ENCODE data around the gene CD276.

Gene CD276

DNA sequence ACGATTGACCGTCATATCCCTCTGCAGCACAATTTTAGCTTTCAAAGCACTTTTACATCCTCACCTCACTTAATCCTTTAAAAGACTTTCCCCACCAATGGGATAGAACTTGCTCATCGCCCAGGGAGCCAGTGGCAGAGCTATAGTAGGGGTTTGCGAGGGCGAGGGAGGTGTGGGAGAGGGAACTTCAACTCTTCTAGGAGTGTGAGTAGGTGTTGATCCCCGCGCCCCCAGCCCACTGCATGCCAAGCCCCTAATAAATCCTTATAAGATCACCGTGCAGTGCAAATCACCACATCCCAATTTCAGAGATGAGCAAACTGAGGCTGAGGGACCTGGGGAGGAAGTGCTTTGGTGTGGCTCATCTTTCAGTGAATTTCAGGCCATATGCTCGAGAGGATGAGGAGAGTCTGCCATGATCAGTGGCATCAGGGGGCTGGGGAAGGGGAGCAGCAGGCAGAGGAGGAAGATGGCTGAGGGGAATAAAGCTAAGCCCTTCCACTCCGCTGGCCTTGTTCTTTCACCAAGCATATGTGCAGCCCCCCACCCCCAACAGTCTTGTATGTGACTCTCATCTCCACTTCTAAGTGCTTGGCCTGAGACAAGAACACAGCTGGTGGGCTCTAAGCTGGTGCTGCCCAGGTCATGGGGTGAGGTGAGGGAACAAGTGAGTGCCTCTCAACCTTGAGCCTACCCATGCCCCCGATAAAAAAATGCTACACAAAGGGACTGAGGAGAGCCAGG, 63.8 kb downstream of the CD276 start:
- Histone ChIP-seq H3K9me3 (ENCODE audit: insufficient read depth, low read length) (no peaks in the 10 kb centered on the region), H2AFZ (ENCODE audit: low read depth, low read length, severe bottlenecking) (no peak overlapping the region), H3K27me3 (ENCODE audit: low read length) (no peaks in the 10 kb centered on the region), H3K9ac (ENCODE audit: low read length) (no peak overlapping the region), H3K79me2 (ENCODE audit: insufficient read depth, low read length) (no peaks in the 10 kb centered on the region), H3K9me2 (replicated peaks; ENCODE audit: insufficient read depth, low read length) (no peaks in the 10 kb centered on the region), H3K4me2 (ENCODE audit: low read depth, low read length, poor library complexity, severe bottlenecking) (no peak overlapping the region), H3K4me3 (ENCODE audit: insufficient read depth, low read length, poor library complexity, severe bottlenecking) (no peak overlapping the region), H4K20me1 (ENCODE audit: low read depth, low read length) (no peaks in the 10 kb centered on the region), H3K36me3 (ENCODE audit: low read length) (no peaks in the 10 kb centered on the region), H3K27ac (ENCODE audit: low read depth, low read length) (no peak overlapping the region), H3F3A (ENCODE audit: insufficient read depth) (no peaks in the 10 kb centered on the region)
- TF ChIP-seq EZH2phosphoT487 (conservative IDR thresholded peaks at IDR 0.05; ENCODE audit: low read length), result no peak
- TF ChIP-seq, protein P1, sequence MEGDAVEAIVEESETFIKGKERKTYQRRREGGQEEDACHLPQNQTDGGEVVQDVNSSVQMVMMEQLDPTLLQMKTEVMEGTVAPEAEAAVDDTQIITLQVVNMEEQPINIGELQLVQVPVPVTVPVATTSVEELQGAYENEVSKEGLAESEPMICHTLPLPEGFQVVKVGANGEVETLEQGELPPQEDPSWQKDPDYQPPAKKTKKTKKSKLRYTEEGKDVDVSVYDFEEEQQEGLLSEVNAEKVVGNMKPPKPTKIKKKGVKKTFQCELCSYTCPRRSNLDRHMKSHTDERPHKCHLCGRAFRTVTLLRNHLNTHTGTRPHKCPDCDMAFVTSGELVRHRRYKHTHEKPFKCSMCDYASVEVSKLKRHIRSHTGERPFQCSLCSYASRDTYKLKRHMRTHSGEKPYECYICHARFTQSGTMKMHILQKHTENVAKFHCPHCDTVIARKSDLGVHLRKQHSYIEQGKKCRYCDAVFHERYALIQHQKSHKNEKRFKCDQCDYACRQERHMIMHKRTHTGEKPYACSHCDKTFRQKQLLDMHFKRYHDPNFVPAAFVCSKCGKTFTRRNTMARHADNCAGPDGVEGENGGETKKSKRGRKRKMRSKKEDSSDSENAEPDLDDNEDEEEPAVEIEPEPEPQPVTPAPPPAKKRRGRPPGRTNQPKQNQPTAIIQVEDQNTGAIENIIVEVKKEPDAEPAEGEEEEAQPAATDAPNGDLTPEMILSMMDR (IDR thresholded peaks at IDR 0.05; ENCODE audit: insufficient read depth, low read length, poor library complexity, severe bottlenecking), result no peak

GRCh38 chr15:73748730-73749129, 64.5 kb downstream of the CD276 start:
- Histone ChIP-seq H3K79me2 (ENCODE audit: insufficient read depth, low read length) (no peaks in the 10 kb centered on the region), H3K27me3 (ENCODE audit: low read length) (no peaks in the 10 kb centered on the region), H3F3A (ENCODE audit: insufficient read depth) (no peaks in the 10 kb centered on the region), H3K9me3 (ENCODE audit: insufficient read depth, low read length) (no peaks in the 10 kb centered on the region), H3K36me3 (ENCODE audit: low read length) (no peaks in the 10 kb centered on the region), H3K4me3 (ENCODE audit: insufficient read depth, low read length, poor library complexity, severe bottlenecking) (no peak overlapping the region), H3K4me2 (ENCODE audit: low read depth, low read length, poor library complexity, severe bottlenecking) (no peak overlapping the region), H2AFZ (ENCODE audit: low read depth, low read length, severe bottlenecking) (no peak overlapping the region), H3K27ac (ENCODE audit: low read depth, low read length) (no peak overlapping the region), H3K9me2 (replicated peaks; ENCODE audit: insufficient read depth, low read length) (no peaks in the 10 kb centered on the region), H4K20me1 (ENCODE audit: low read depth, low read length) (no peaks in the 10 kb centered on the region), H3K9ac (ENCODE audit: low read length) (no peak overlapping the region)
- TF ChIP-seq, protein P1 (IDR thresholded peaks at IDR 0.05; ENCODE audit: insufficient read depth, low read length, poor library complexity, severe bottlenecking), result no peak
- no peak for TF ChIP-seq EZH2phosphoT487 (conservative IDR thresholded peaks at IDR 0.05; ENCODE audit: low read length)

GRCh38 chr15:73749533-73749932, 65.3 kb downstream of the CD276 start:
- TF ChIP-seq, protein P1 (IDR thresholded peaks at IDR 0.05; ENCODE audit: insufficient read depth, low read length, poor library complexity, severe bottlenecking), result no peak
- TF ChIP-seq EZH2phosphoT487 (conservative IDR thresholded peaks at IDR 0.05; ENCODE audit: low read length), result no peak
- H3K9me2 ChIP-seq (replicated peaks; ENCODE audit: insufficient read depth, low read length), result no peaks in the 10 kb centered on the region
- no peaks in the 10 kb centered on the region for H3K36me3 ChIP-seq (ENCODE audit: low read length)
- no peaks in the 10 kb centered on the region for H3K9me3 ChIP-seq (ENCODE audit: insufficient read depth, low read length)
- no peak overlapping the region for H3K27ac ChIP-seq (ENCODE audit: low read depth, low read length)
- no peak overlapping the region for H3K9ac ChIP-seq (ENCODE audit: low read length)
- H3K4me2 ChIP-seq (ENCODE audit: low read depth, low read length, poor library complexity, severe bottlenecking), result no peak overlapping the region
- H3K79me2 ChIP-seq (ENCODE audit: insufficient read depth, low read length), result no peaks in the 10 kb centered on the region
- H3K4me3 ChIP-seq (ENCODE audit: insufficient read depth, low read length, poor library complexity, severe bottlenecking), result no peak overlapping the region
- H3K27me3 ChIP-seq (ENCODE audit: low read length), result no peaks in the 10 kb centered on the region
- no peak overlapping the region for H2AFZ ChIP-seq (ENCODE audit: low read depth, low read length, severe bottlenecking)
- H4K20me1 ChIP-seq (ENCODE audit: low read depth, low read length), result no peaks in the 10 kb centered on the region
- no peaks in the 10 kb centered on the region for H3F3A ChIP-seq (ENCODE audit: insufficient read depth)

Measured in SU-DHL-6 (cell line).